Keratinocyte (primary cell): ENCODE results near the gene OTOG. TPM values are rescaled to one million over a fixed set of nuclear protein-coding genes. Genes with fewer than 3 reads are reported as not detected.

Experiments
- DNase-seq: peaks from one replicate; pipeline ENCODE4 v3.0.0-alpha.2; 2011; ENCODE audit warnings: low read depth, missing footprints, low spot score
- FAIRE-seq: peaks from 2 replicates; lab custom pipeline; 2011; peaks lifted over from hg19 to GRCh38; lab: Jason Lieb, UNC
- H2AFZ ChIP-seq: 2 replicates; pipeline ENCODE4 v1.6.0; 2012; ENCODE audit warnings: low read length, control low read depth, inconsistent platforms; ENCODE audit not compliant: control insufficient read depth
- H3K27ac ChIP-seq: 2 replicates; pipeline ENCODE4 v1.5.1; 2011; ENCODE audit warnings: low read length; ENCODE audit not compliant: control insufficient read depth, insufficient read depth
- H3K27me3 ChIP-seq: 3 replicates; pipeline ENCODE4 v1.6.0; 2011; ENCODE audit warnings: low read length; ENCODE audit not compliant: control insufficient read depth, insufficient read depth; ENCODE audit errors: extremely low read depth
- H3K36me3 ChIP-seq, 2 experiments: 2 replicates in 1 of 2; 3 replicates in 1 of 2; pipeline ENCODE4 v1.5.1; 2011; ENCODE audit warnings: low read length in 2 of 2, mild to moderate bottlenecking in 1 of 2; ENCODE audit not compliant: control insufficient read depth in 2 of 2, insufficient read depth in 2 of 2; ENCODE audit errors: extremely low read depth in 1 of 2
- H3K4me1 ChIP-seq: 3 replicates; pipeline ENCODE4 v1.5.1; 2011; ENCODE audit warnings: low read length; ENCODE audit not compliant: control insufficient read depth, insufficient read depth; ENCODE audit errors: extremely low read depth
- H3K4me2 ChIP-seq: 3 replicates; pipeline ENCODE4 v1.6.0; 2011; ENCODE audit warnings: low read depth, low read length; ENCODE audit not compliant: control insufficient read depth, insufficient read depth; ENCODE audit errors: extremely low read depth
- H3K4me3 ChIP-seq, 3 experiments: fragments of 200-600 bp in 1 of 3; sonication (generic) in 1 of 3; 2 replicates in 2 of 3; 3 replicates in 1 of 3; pipeline ENCODE4 v1.5.1; 2011 to 2016; ENCODE audit warnings: low read length in 3 of 3, mild to moderate bottlenecking in 3 of 3, control low read depth in 2 of 3, inconsistent platforms in 1 of 3, low read depth in 1 of 3, mixed read lengths in 1 of 3, mixed run types in 1 of 3, moderate library complexity in 1 of 3; ENCODE audit not compliant: control insufficient read depth in 2 of 3, insufficient read depth in 2 of 3; ENCODE audit errors: extremely low read depth in 1 of 3
- H3K79me2 ChIP-seq: 2 replicates; pipeline ENCODE4 v1.6.0; 2012; ENCODE audit warnings: low read length; ENCODE audit not compliant: control insufficient read depth, insufficient read depth
- H3K9ac ChIP-seq: 3 replicates; pipeline ENCODE4 v1.6.0; 2011; ENCODE audit warnings: low read length; ENCODE audit not compliant: control insufficient read depth, insufficient read depth; ENCODE audit errors: extremely low read depth
- H3K9me1 ChIP-seq: 3 replicates; pipeline ENCODE4 v1.6.0; 2011; ENCODE audit warnings: low read length; ENCODE audit not compliant: control insufficient read depth, insufficient read depth; ENCODE audit errors: extremely low read depth
- H3K9me3 ChIP-seq: 2 replicates; pipeline ENCODE4 v1.5.1; 2012; ENCODE audit warnings: low read depth, low read length; ENCODE audit not compliant: control insufficient read depth
- H4K20me1 ChIP-seq: 3 replicates; pipeline ENCODE4 v1.6.0; 2011; ENCODE audit warnings: low read length; ENCODE audit not compliant: control insufficient read depth, insufficient read depth; ENCODE audit errors: extremely low read depth
- CTCF ChIP-seq, 3 experiments: IDR thresholded peaks in 1 of 3; conservative IDR thresholded peaks in 1 of 3; optimal IDR thresholded peaks in 1 of 3; 2 replicates in 2 of 3; 3 replicates in 1 of 3; pipeline versions ENCODE3 to v1.5.1; 2011; ENCODE audit warnings: low read length in 3 of 3, mild to moderate bottlenecking in 3 of 3, moderate library complexity in 2 of 3, control low read depth in 1 of 3, inconsistent platforms in 1 of 3; ENCODE audit not compliant: insufficient read depth in 2 of 3; ENCODE audit errors: extremely low read depth in 1 of 3
- EZH2 ChIP-seq: IDR thresholded peaks from one replicate; pipeline ENCODE4 v1.6.1; 2012; ENCODE audit warnings: inconsistent platforms, mild to moderate bottlenecking, low read length, moderate library complexity
- dilution Hi-C: fragments of 300-500 bp; cut with MboI; formaldehyde crosslinking; loops from one replicate; pipeline ENCODE4 v1.7.0; 2020; ENCODE audit warnings: low sequenced_read_pairs; ENCODE audit not compliant: extremely low pct_ligation_motif_present
- polyA plus RNA-seq, 5 experiments: library from polyadenylated mRNA; depleted of rRNA in 3 of 5; stranded (reverse) in 3 of 5; stranded (forward) in 1 of 5; unstranded in 1 of 5; fragments of >200 nt; gene quantifications; 1 replicate in 1 of 5; 2 replicates in 3 of 5; 3 replicates in 1 of 5; pipeline versions ENCODE4 v1.2.1 to v1.2.3, GENCODE V29; 2011 to 2012; ENCODE audit warnings: missing spikeins in 2 of 5, low read depth in 1 of 5, low replicate concordance in 1 of 5

OTOG gene
- polyA plus RNA-seq, 1 donor (not counting 4 experiments of a cell fraction or from before 2014, with no cell fraction given), result not detected

- TF ChIP-seq CTCF (optimal IDR thresholded peaks at IDR 0.05 in 1 of 3, IDR thresholded peaks at IDR 0.05 in 1 of 3, conservative IDR thresholded peaks at IDR 0.05 in 1 of 3; ENCODE audit: extremely low read depth in 1 of 3, insufficient read depth in 2 of 3, low read length in 3 of 3), result no peak
- no peak for TF ChIP-seq EZH2
- FAIRE-seq, result no peak
- H3K4me2 ChIP-seq, result no peak overlapping the region
Measured at GRCh38 chr11:17658211-17658610, 111.2 kb downstream of the OTOG start.

GRCh38 chr11:17668166-17668565, 121.1 kb downstream of the OTOG start:
- no peaks in the 10 kb centered on the region for H4K20me1 ChIP-seq
- no peak for FAIRE-seq
- H3K9me3 ChIP-seq, result no peaks in the 10 kb centered on the region
- no peaks in the 10 kb centered on the region for H3K4me1 ChIP-seq
- no peaks in the 10 kb centered on the region for H3K9me1 ChIP-seq
- no peak overlapping the region for H3K27ac ChIP-seq
- no peak overlapping the region for H3K4me2 ChIP-seq
- H3K4me3 ChIP-seq, result no peak overlapping the region
- dilution Hi-C loops, result no loop called here
- no peaks in the 10 kb centered on the region for H3K36me3 ChIP-seq
- peaks cover 5% of the 10 kb centered on the region for H3K27me3 ChIP-seq
- no peaks in the 10 kb centered on the region for H3K79me2 ChIP-seq
- TF ChIP-seq EZH2 (no peak), CTCF (optimal IDR thresholded peaks at IDR 0.05 in 1 of 3, IDR thresholded peaks at IDR 0.05 in 1 of 3, conservative IDR thresholded peaks at IDR 0.05 in 1 of 3; ENCODE audit: extremely low read depth in 1 of 3, insufficient read depth in 2 of 3, low read length in 3 of 3) (no peak)
- H2AFZ ChIP-seq, result no peak overlapping the region
- H3K9ac ChIP-seq, result no peak overlapping the region
- DNase-seq, result no peak

More at GRCh38 chr11:17658211-17658610, 111.2 kb downstream of the OTOG start:
- H3K36me3 ChIP-seq, result no peaks in the 10 kb centered on the region
- H3K27ac ChIP-seq, result no peak overlapping the region
- H2AFZ ChIP-seq, result no peak overlapping the region
- no peaks in the 10 kb centered on the region for H4K20me1 ChIP-seq
- no peak overlapping the region for H3K4me3 ChIP-seq
- H3K4me1 ChIP-seq, result no peaks in the 10 kb centered on the region
- dilution Hi-C loops, result no loop called here
- no peak for DNase-seq
- H3K27me3 ChIP-seq, result peaks cover 2% of the 10 kb centered on the region
- no peaks in the 10 kb centered on the region for H3K79me2 ChIP-seq
- no peaks in the 10 kb centered on the region for H3K9me3 ChIP-seq
- H3K9me1 ChIP-seq, result no peaks in the 10 kb centered on the region
- H3K9ac ChIP-seq, result no peak overlapping the region
